Stimulated activated CD8-positive, alpha-beta memory T cell treated with anti-CD3 and anti-CD28 coated beads, Interleukin-15, amount 100 ng/mL, for 4 hours (primary cell): ENCODE results near the gene CTAG1A.
"Not testable (repeated sequence)": the region's sequence is repeated elsewhere in the genome, so short reads cannot be mapped to it uniquely, and the experiment has no call there.

ENCODE experiments used
- DNase-seq, 2 donors: peaks; one replicate each; pipeline ENCODE4 v3.0.0-alpha.2; 2020; ENCODE audit warnings: low read depth in 2 of 2

The CTAG1A gene

GRCh38 chrX:154613586-154613985 lies 28.7 kb downstream of the CTAG1A start:
- DNase-seq: not testable (repeated sequence)

GRCh38 chrX:154619182-154619581 lies 34.2 kb downstream of the CTAG1A start, which contains the start of gene CTAG1B:
Gene CTAG1B (minus strand): TSS chrX:154619282. CDS start chrX:154619218, 64 bp downstream.
- DNase-seq: not testable (repeated sequence)

- not testable (repeated sequence) for DNase-seq
Measured at GRCh38 chrX:154620767-154621414, 36.0 kb downstream of the CTAG1A start.

DNA sequence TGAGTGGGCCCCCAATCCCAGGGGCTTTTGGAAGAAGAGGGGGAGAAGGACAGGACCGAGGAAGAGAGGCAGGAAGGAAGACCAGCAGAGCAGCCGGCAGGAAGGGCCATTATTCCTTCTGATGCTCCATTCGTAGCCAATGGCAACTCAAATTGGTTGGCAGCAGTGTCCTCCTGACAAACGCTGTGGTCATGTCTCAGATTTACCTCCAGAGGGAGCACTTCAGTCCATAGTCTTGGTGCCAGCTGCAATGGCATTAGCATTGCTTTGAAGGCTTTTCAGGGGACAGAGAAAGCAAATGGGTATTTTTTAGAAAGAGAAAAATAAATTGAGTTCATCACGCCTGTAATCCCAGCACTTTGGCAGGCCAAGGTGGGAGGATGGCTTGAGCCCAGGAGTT lies 44.0 kb downstream of the CTAG1A start:
- not testable (repeated sequence) for DNase-seq

GRCh38 chrX:154630949-154631348 lies 46.0 kb downstream of the CTAG1A start:
- DNase-seq: not testable (repeated sequence)

DNA sequence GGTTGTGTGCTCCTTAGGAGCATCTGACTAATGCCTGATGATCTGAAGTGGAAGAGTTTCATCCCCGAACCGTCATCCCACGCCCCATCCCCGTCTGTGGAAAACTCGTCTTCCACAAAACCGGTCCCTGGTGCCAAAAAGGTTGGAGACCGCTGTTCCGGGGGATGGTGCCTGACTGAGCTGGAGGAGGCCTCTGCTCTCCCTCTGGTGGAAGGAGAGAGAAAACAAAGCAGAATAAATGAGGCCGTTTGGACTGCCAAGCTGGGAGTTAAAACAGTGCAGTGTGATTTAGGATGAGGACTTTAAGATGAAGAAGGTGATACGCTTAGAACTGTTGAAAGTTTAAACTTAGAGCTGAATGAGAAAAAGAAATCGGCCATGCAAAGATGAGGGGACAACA lies 48.7 kb downstream of the CTAG1A start:
- DNase-seq: not testable (repeated sequence)
